ENCODE results near the gene WBP11. TPM values are rescaled to one million over a fixed set of nuclear protein-coding genes. Genes with fewer than 3 reads are reported as not detected.
A peak's percentile ranks its signal among the peaks of the same experiment; 100 is the strongest.

Gene WBP11
- total RNA-seq (2022): 75.9 and 97.4 TPM in 2 replicates
- percentile 93 among the genes with signal in this experiment for Bru-seq, nascent RNA
- BruChase-seq, experiment 1, labeled RNA remaining after a 6-hour chase: percentile 96 among the genes with signal in this experiment
- percentile 93 among the genes with signal in this experiment for BruChase-seq, experiment 2, labeled RNA remaining after a 2-hour chase
- long read RNA-seq, full-length matches to known transcripts: 108 of 125 reads
- long read RNA-seq, partial matches to known transcripts: 6 of 125 reads
- long read RNA-seq, other reads (novel, unspliced or antisense): 11 of 125 reads

- BruUV-seq (replicated peaks): no TSS peak
- Mint-ChIP-seq H3K4me3 (ENCODE audit: low read depth, unreplicated experiment) (no peak within 1 kb of the TSS), H3K9me3 (ENCODE audit: low read depth, unreplicated experiment) (no peaks in the 10 kb centered on the region)
These were observed at the start of gene WBP11, which contains the start of gene C12orf60 for GRCh38 chr12:14803011-14803829. WBP11 (minus strand) TSS chr12:14803478; CDS start chr12:14801383, 2,095 bp downstream. C12orf60 (plus strand) TSS chr12:14803670; CDS start chr12:14822936, 19,266 bp downstream.

DNA sequence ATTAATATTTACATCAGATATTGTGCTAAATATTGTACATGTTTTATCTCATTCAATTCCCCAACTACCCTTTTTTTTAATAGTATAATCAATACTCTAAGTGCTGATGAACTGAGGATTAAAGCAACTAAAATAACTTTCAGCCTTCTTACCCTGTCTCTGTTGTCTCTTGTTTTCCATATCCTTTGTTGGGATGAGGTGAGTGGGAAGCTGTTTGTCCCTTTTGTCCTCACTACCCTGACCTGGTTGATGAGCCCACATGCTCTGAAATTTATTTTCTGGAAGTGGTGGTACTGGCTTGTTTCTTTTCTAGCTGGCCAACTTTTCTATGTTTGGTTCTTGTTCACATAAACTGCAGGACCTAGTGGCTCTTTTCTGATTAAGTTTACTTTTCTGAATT is 49.6 kb upstream of the WBP11 start:
- intact Hi-C loops (cut with micrococcal nuclease; ENCODE audit: unreplicated experiment): no loop called here
- peaks cover 6% of the 10 kb centered on the region for H3K4me1 Mint-ChIP-seq (ENCODE audit: low read depth, unreplicated experiment)

More at GRCh38 chr12:14803011-14803829, at the start of gene WBP11, which contains the start of gene C12orf60:
- CTCF ChIA-PET: interaction anchor here (0.5 to 1.9 kb wide), 8 partner anchors 18 to 192 kb away, joined by 3 to 18 read pairs (median 4); a partner anchor contains a TSS
- peak; percentile 88 for DNase-seq
- intact Hi-C loops (cut with micrococcal nuclease; ENCODE audit: unreplicated experiment): no loop called here
- Mint-ChIP-seq H3K36me3 (ENCODE audit: insufficient read depth, unreplicated experiment) (peaks cover 23% of the 10 kb centered on the region), H3K27ac (ENCODE audit: unreplicated experiment) (no peak within 1 kb of the TSS), H3K4me1 (ENCODE audit: low read depth, unreplicated experiment) (peaks cover 17% of the 10 kb centered on the region), H3K27me3 (ENCODE audit: unreplicated experiment) (no peaks in the 10 kb centered on the region)
- TF ChIP-seq, protein P1, sequence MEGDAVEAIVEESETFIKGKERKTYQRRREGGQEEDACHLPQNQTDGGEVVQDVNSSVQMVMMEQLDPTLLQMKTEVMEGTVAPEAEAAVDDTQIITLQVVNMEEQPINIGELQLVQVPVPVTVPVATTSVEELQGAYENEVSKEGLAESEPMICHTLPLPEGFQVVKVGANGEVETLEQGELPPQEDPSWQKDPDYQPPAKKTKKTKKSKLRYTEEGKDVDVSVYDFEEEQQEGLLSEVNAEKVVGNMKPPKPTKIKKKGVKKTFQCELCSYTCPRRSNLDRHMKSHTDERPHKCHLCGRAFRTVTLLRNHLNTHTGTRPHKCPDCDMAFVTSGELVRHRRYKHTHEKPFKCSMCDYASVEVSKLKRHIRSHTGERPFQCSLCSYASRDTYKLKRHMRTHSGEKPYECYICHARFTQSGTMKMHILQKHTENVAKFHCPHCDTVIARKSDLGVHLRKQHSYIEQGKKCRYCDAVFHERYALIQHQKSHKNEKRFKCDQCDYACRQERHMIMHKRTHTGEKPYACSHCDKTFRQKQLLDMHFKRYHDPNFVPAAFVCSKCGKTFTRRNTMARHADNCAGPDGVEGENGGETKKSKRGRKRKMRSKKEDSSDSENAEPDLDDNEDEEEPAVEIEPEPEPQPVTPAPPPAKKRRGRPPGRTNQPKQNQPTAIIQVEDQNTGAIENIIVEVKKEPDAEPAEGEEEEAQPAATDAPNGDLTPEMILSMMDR (IDR thresholded peaks at IDR 0.05; ENCODE audit: unreplicated experiment): no peak

GRCh38 chr12:14850929-14851663 is 47.8 kb upstream of the WBP11 start:
- CTCF ChIA-PET: interaction anchor here (0.6 kb wide), 1 partner anchor 75 kb away, joined by 3 read pairs; no protein-coding TSS in a partner anchor
- Mint-ChIP-seq H3K9me3 (ENCODE audit: low read depth, unreplicated experiment) (peaks cover under 1% of the 10 kb centered on the region), H3K27ac (ENCODE audit: unreplicated experiment) (no peak overlapping the region), H3K4me3 (ENCODE audit: low read depth, unreplicated experiment) (no peak overlapping the region), H3K27me3 (ENCODE audit: unreplicated experiment) (no peaks in the 10 kb centered on the region), H3K36me3 (ENCODE audit: insufficient read depth, unreplicated experiment) (no peaks in the 10 kb centered on the region), H3K4me1 (ENCODE audit: low read depth, unreplicated experiment) (peaks cover 6% of the 10 kb centered on the region)
- TF ChIP-seq, protein P1 (IDR thresholded peaks at IDR 0.05; ENCODE audit: unreplicated experiment): no peak
- intact Hi-C loops (cut with micrococcal nuclease; ENCODE audit: unreplicated experiment): no loop called here
- BruUV-seq (replicated peaks): no TSS peak
- DNase-seq: no peak

More for the DNA sequence above, 49.6 kb upstream of the WBP11 start:
- Mint-ChIP-seq H3K4me3 (ENCODE audit: low read depth, unreplicated experiment) (no peak overlapping the region), H3K27me3 (ENCODE audit: unreplicated experiment) (no peaks in the 10 kb centered on the region), H3K36me3 (ENCODE audit: insufficient read depth, unreplicated experiment) (no peaks in the 10 kb centered on the region), H3K9me3 (ENCODE audit: low read depth, unreplicated experiment) (peaks cover 8% of the 10 kb centered on the region), H3K27ac (ENCODE audit: unreplicated experiment) (no peak overlapping the region)
- CTCF ChIA-PET: interaction anchor here (0.5 kb wide), 1 partner anchor 669 kb away, joined by 3 read pairs; no protein-coding TSS in a partner anchor
- TF ChIP-seq, protein P1 (IDR thresholded peaks at IDR 0.05; ENCODE audit: unreplicated experiment): no peak
- DNase-seq: no peak
- no TSS peak for BruUV-seq (replicated peaks)

GRCh38 chr12:14849661-14850060 is 46.4 kb upstream of the WBP11 start:
- H3K27ac Mint-ChIP-seq (ENCODE audit: unreplicated experiment): no peak overlapping the region

More at GRCh38 chr12:14849661-14850060, 46.4 kb upstream of the WBP11 start:
- H3K4me3 Mint-ChIP-seq (ENCODE audit: low read depth, unreplicated experiment): no peak overlapping the region
- peaks cover 6% of the 10 kb centered on the region for H3K4me1 Mint-ChIP-seq (ENCODE audit: low read depth, unreplicated experiment)
- DNase-seq: no peak
- H3K9me3 Mint-ChIP-seq (ENCODE audit: low read depth, unreplicated experiment): no peaks in the 10 kb centered on the region
- no peaks in the 10 kb centered on the region for H3K27me3 Mint-ChIP-seq (ENCODE audit: unreplicated experiment)
- BruUV-seq (replicated peaks): no TSS peak
- no peaks in the 10 kb centered on the region for H3K36me3 Mint-ChIP-seq (ENCODE audit: insufficient read depth, unreplicated experiment)
- CTCF ChIA-PET: no interaction called here
- TF ChIP-seq, protein P1 (IDR thresholded peaks at IDR 0.05; ENCODE audit: unreplicated experiment): no peak
- intact Hi-C loops (cut with micrococcal nuclease; ENCODE audit: unreplicated experiment): loop anchor here (5.0 to 10.0 kb wide), 3 partner anchors 38 to 305 kb away; partner anchors contain the start of gene MGP

All from Calu3 (cell line).